Esophagus squamous epithelium (tissue), 5 donors: ENCODE measurements around the gene UPK1B. TPM values are rescaled to one million over a fixed set of nuclear protein-coding genes. Genes with fewer than 3 reads are reported as not detected.

Experiments used
- DNase-seq: peaks from one replicate; lab custom pipeline; 2025; lab: John Stamatoyannopoulos, UW
- H3K27ac ChIP-seq, 4 donors: fragments of 200-600 bp; sonication (generic); one replicate each; pipeline ENCODE4 v1.5.1; 2016 to 2019; ENCODE audit warnings: mild to moderate bottlenecking in 1 of 4
- H3K27me3 ChIP-seq, 4 donors: fragments of 200-600 bp; sonication (generic); 1 replicate in 3 of 4; 2 replicates in 1 of 4; pipeline versions ENCODE4 v1.5.1 to v1.6.0; 2017 to 2021; ENCODE audit warnings: antibody characterized with exemption in 1 of 4
- H3K36me3 ChIP-seq, 3 donors: fragments of 200-600 bp; sonication (generic); one replicate each; pipeline ENCODE4 v1.5.1; 2016 to 2019
- H3K4me1 ChIP-seq, 3 donors: fragments of 200-600 bp; sonication (generic); one replicate each; pipeline ENCODE4 v1.5.1; 2017 to 2019
- H3K4me3 ChIP-seq, 4 donors: fragments of 200-600 bp; sonication (generic); 1 replicate in 3 of 4; 2 replicates in 1 of 4; pipeline ENCODE4 v1.5.1; 2016 to 2019; ENCODE audit warnings: mild to moderate bottlenecking in 2 of 4, moderate library complexity in 1 of 4
- H3K9me3 ChIP-seq, 3 donors: fragments of 200-600 bp; sonication (generic); one replicate each; pipeline ENCODE4 v1.5.1; 2016 to 2019
- POLR2A ChIP-seq, 4 donors: fragments of 450-650 bp; IDR thresholded peaks; one replicate each; pipeline ENCODE4 v1.6.1; 2017; ENCODE audit warnings: antibody characterized with exemption in 4 of 4, mild to moderate bottlenecking in 4 of 4, moderate library complexity in 3 of 4
- WGBS, 2 donors: methylation state at CpG; one replicate each; pipeline ENCODE4 v1.1.5; 2018; 5-methylcytosine and 5-hydroxymethylcytosine counted together
- intact Hi-C: fragments of 100-400 bp; cut with DNase I; formaldehyde crosslinking; loops from one replicate; pipeline ENCODE4 v1.15.0; 2022
- total RNA-seq, 4 donors: library from RNA; depleted of rRNA; stranded (reverse); fragments of >200 nt; gene quantifications; one replicate each; pipeline ENCODE4 v1.1.0, GENCODE V29; 2016
- TF ChIP-seq, protein P1 (sequence below), 6 experiments: fragments of 450-650 bp in 4 of 6; fragments of 200-600 bp in 2 of 6; sonication (generic) in 2 of 6; IDR thresholded peaks; one replicate each; pipeline ENCODE4 v1.5.1; 2016 to 2019; ENCODE audit warnings: antibody characterized with exemption in 6 of 6, mild to moderate bottlenecking in 4 of 6, moderate library complexity in 4 of 6
- donor health status: DM: yes; HTN: yes; CAD: no.

UPK1B gene
- total RNA-seq, 4 donors from 2014 or later = 0.26 to 5.9 (median 2.6) TPM

GRCh38 chr3:119147494-119147893 is 25.9 kb upstream of the UPK1B start:
- WGBS, 2 donors = 41 to 46% methylated on average over 2 of the region's 2 CpGs
- Histone ChIP-seq H3K27ac (no peak overlapping the region), H3K27me3 (no peaks in the 10 kb centered on the region), H3K36me3 (no peaks in the 10 kb centered on the region), H3K4me3 (no peak overlapping the region), H3K9me3 (no peaks in the 10 kb centered on the region), H3K4me1 (peaks cover 0 to 4% (median 0%) of the 10 kb centered on the region in 3 donors)
- intact Hi-C loops = loop anchor here (10.0 kb wide), 1 partner anchor 87 kb away; no protein-coding TSS in a partner anchor
- no peak for DNase-seq
- TF ChIP-seq, protein P1, sequence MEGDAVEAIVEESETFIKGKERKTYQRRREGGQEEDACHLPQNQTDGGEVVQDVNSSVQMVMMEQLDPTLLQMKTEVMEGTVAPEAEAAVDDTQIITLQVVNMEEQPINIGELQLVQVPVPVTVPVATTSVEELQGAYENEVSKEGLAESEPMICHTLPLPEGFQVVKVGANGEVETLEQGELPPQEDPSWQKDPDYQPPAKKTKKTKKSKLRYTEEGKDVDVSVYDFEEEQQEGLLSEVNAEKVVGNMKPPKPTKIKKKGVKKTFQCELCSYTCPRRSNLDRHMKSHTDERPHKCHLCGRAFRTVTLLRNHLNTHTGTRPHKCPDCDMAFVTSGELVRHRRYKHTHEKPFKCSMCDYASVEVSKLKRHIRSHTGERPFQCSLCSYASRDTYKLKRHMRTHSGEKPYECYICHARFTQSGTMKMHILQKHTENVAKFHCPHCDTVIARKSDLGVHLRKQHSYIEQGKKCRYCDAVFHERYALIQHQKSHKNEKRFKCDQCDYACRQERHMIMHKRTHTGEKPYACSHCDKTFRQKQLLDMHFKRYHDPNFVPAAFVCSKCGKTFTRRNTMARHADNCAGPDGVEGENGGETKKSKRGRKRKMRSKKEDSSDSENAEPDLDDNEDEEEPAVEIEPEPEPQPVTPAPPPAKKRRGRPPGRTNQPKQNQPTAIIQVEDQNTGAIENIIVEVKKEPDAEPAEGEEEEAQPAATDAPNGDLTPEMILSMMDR (IDR thresholded peaks at IDR 0.05) = no peak
- no peak for TF ChIP-seq POLR2A (IDR thresholded peaks at IDR 0.05)

GRCh38 chr3:119148493-119149180 is 24.8 kb upstream of the UPK1B start:
- peaks cover 0 to 4% (median 0%) of the 10 kb centered on the region in 3 donors for H3K9me3 ChIP-seq
- no peak overlapping the region for H3K27ac ChIP-seq
- intact Hi-C loops = loop anchor here (10.0 kb wide), 1 partner anchor 86 kb away; no protein-coding TSS in a partner anchor
- no peaks in the 10 kb centered on the region for H3K36me3 ChIP-seq
- no peak for DNase-seq
- WGBS, 2 donors = 77 to 89% methylated on average over 2 of the region's 2 CpGs
- H3K4me1 ChIP-seq = peaks cover 0 to 4% (median 0%) of the 10 kb centered on the region in 3 donors
- TF ChIP-seq POLR2A (IDR thresholded peaks at IDR 0.05) = no peak
- TF ChIP-seq, protein P1 (IDR thresholded peaks at IDR 0.05) = no peak
- H3K4me3 ChIP-seq = no peak overlapping the region
- H3K27me3 ChIP-seq = no peaks in the 10 kb centered on the region

DNA sequence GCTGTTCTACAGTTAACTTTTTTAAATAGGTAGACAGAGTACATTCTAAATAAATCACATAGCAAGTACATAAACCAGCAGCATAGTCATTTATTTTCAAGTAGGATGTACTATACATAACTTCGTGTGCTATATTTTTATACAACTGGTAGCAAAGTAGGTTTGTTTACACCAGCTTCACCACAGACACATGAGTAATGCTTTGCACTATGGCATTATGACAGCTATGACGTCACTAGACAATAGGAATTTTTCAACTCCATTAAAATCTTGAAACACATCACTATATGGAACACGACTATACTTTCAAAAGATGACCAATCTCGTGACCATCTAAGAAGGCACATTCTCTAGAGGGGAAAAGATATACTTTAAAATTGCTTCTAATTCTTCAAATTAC is 23.9 kb upstream of the UPK1B start:
- DNase-seq = no peak
- H3K4me1 ChIP-seq = peaks cover 0 to 4% (median 0%) of the 10 kb centered on the region in 3 donors
- H3K9me3 ChIP-seq = peaks cover 0 to 8% (median 0%) of the 10 kb centered on the region in 3 donors
- no peaks in the 10 kb centered on the region for H3K27me3 ChIP-seq
- no peaks in the 10 kb centered on the region for H3K36me3 ChIP-seq
- no peak overlapping the region for H3K27ac ChIP-seq
- WGBS, 2 donors = 50 to 54% methylated on average over 4 of the region's 4 CpGs
- TF ChIP-seq, protein P1 (IDR thresholded peaks at IDR 0.05) = no peak
- no peak for TF ChIP-seq POLR2A (IDR thresholded peaks at IDR 0.05)
- no peak overlapping the region for H3K4me3 ChIP-seq
- intact Hi-C loops = loop anchor here (10.0 kb wide), 1 partner anchor 85 kb away; no protein-coding TSS in a partner anchor

- H3K4me1 ChIP-seq = peaks cover 0 to 8% (median 0%) of the 10 kb centered on the region in 3 donors
- intact Hi-C loops = no loop called here
- no peaks in the 10 kb centered on the region for H3K36me3 ChIP-seq
- DNase-seq = no peak
- peaks cover 0 to 8% (median 0%) of the 10 kb centered on the region in 3 donors for H3K9me3 ChIP-seq
- no peak for TF ChIP-seq POLR2A (IDR thresholded peaks at IDR 0.05)
- TF ChIP-seq, protein P1 (IDR thresholded peaks at IDR 0.05) = no peak
- H3K27me3 ChIP-seq = no peaks in the 10 kb centered on the region
- H3K4me3 ChIP-seq = no peak overlapping the region
- no peak overlapping the region for H3K27ac ChIP-seq
These were observed 16.5 kb upstream of the UPK1B start for GRCh38 chr3:119156868-119157267.

- H3K4me1 ChIP-seq = peaks cover 0 to 11% (median 0%) of the 10 kb centered on the region in 3 donors
- no peaks in the 10 kb centered on the region for H3K36me3 ChIP-seq
- peaks cover 0 to 8% (median 0%) of the 10 kb centered on the region in 3 donors for H3K9me3 ChIP-seq
- H3K4me3 ChIP-seq = no peak overlapping the region
- no peak overlapping the region for H3K27ac ChIP-seq
- 55 to 73% methylated on average over 2 of the region's 2 CpGs for WGBS, 2 donors
- DNase-seq = no peak
- no peak for TF ChIP-seq POLR2A (IDR thresholded peaks at IDR 0.05)
- TF ChIP-seq, protein P1 (IDR thresholded peaks at IDR 0.05) = no peak
- intact Hi-C loops = no loop called here
- no peaks in the 10 kb centered on the region for H3K27me3 ChIP-seq
These were observed 15.4 kb upstream of the UPK1B start for GRCh38 chr3:119157971-119158370.
